HEK293 (cell line): ENCODE results near the gene MUSTN1.

ENCODE experiments used
- MYNN ChIP-seq: fragments of 450-650 bp; formaldehyde crosslinking; IDR thresholded peaks from 2 replicates; pipeline ENCODE4 v1.5.1; 2016; ENCODE audit warnings: missing biosample characterization, missing genetic modification characterization, borderline replicate concordance
- TCF7L2 ChIP-seq: IDR thresholded peaks from 2 replicates; pipeline ENCODE4 v1.6.1; 2011; ENCODE audit warnings: low read depth, mild to moderate bottlenecking, inconsistent platforms, low read length, moderate library complexity, borderline replicate concordance

GRCh38 chr3:52847726-52848125 lies 12.9 kb upstream of the MUSTN1 start:
- TF ChIP-seq TCF7L2, result no peak
- no peak for TF ChIP-seq MYNN
